HEK293 (cell line): ENCODE data around the gene PCDH8.

Source experiments
- BCL11A ChIP-seq: fragments of 450-650 bp; formaldehyde crosslinking; IDR thresholded peaks from 2 replicates; pipeline ENCODE4 v1.5.1; 2016; ENCODE audit warnings: low read depth, missing biosample characterization, missing genetic modification characterization
- GLIS2 ChIP-seq: fragments of 450-650 bp; formaldehyde crosslinking; IDR thresholded peaks from 2 replicates; pipeline ENCODE4 v1.5.1; 2016; ENCODE audit warnings: missing biosample characterization, missing genetic modification characterization
- HOXD13 ChIP-seq: sonication (generic); formaldehyde crosslinking; IDR thresholded peaks from 2 replicates; pipeline ENCODE4 v1.8.0; 2022; ENCODE audit warnings: missing genetic modification reagents, borderline replicate concordance
- KLF8 ChIP-seq: fragments of 450-650 bp; formaldehyde crosslinking; IDR thresholded peaks from 2 replicates; pipeline ENCODE4 v1.5.1; 2016; ENCODE audit warnings: missing biosample characterization, missing genetic modification characterization
- KLF9 ChIP-seq: fragments of 450-650 bp; formaldehyde crosslinking; IDR thresholded peaks from 2 replicates; pipeline ENCODE4 v1.5.1; 2016; ENCODE audit warnings: missing biosample characterization, missing genetic modification characterization, low read depth
- PRDM1 ChIP-seq: fragments of 450-650 bp; formaldehyde crosslinking; IDR thresholded peaks from 2 replicates; pipeline ENCODE4; 2016; ENCODE audit warnings: missing biosample characterization, missing genetic modification characterization
- SETDB1 ChIP-seq: IDR thresholded peaks from one replicate; pipeline ENCODE4 v1.6.1; 2017; ENCODE audit warnings: mild to moderate bottlenecking, low read length, moderate library complexity, mixed read lengths; ENCODE audit not compliant: insufficient read length
- SP2 ChIP-seq: fragments of 450-650 bp; formaldehyde crosslinking; IDR thresholded peaks from 2 replicates; pipeline ENCODE4 v1.5.1; 2016; ENCODE audit warnings: missing biosample characterization, missing genetic modification characterization
- TRIM28 ChIP-seq: IDR thresholded peaks from 2 replicates; pipeline ENCODE4 v1.6.1; 2011; ENCODE audit warnings: low read length, control low read depth, borderline replicate concordance
- YY2 ChIP-seq: fragments of 450-650 bp; formaldehyde crosslinking; IDR thresholded peaks from 2 replicates; pipeline ENCODE4 v1.5.1; 2016; ENCODE audit warnings: missing biosample characterization, missing genetic modification characterization
- ZBTB17 ChIP-seq: fragments of 450-650 bp; formaldehyde crosslinking; IDR thresholded peaks from 2 replicates; pipeline ENCODE4 v1.5.1; 2016; ENCODE audit warnings: missing biosample characterization, missing genetic modification characterization
- ZFP37 ChIP-seq: fragments of 450-650 bp; formaldehyde crosslinking; IDR thresholded peaks from 2 replicates; pipeline ENCODE4 v1.5.1; 2016; ENCODE audit warnings: missing biosample characterization, missing genetic modification characterization
- ZNF132 ChIP-seq: fragments of 450-650 bp; formaldehyde crosslinking; IDR thresholded peaks from 2 replicates; pipeline ENCODE4 v1.5.1; 2017; ENCODE audit warnings: missing biosample characterization, missing genetic modification characterization, borderline replicate concordance
- ZNF146 ChIP-seq: fragments of 450-650 bp; formaldehyde crosslinking; IDR thresholded peaks from 2 replicates; pipeline ENCODE4 v1.5.1; 2016; ENCODE audit warnings: missing biosample characterization, missing genetic modification characterization
- ZNF211 ChIP-seq: fragments of 450-650 bp; formaldehyde crosslinking; IDR thresholded peaks from 2 replicates; pipeline ENCODE4 v1.5.1; 2016; ENCODE audit warnings: low read depth, missing biosample characterization, missing genetic modification characterization
- ZNF221 ChIP-seq: fragments of 450-650 bp; formaldehyde crosslinking; IDR thresholded peaks from 2 replicates; pipeline ENCODE4 v1.5.1; 2017; ENCODE audit warnings: missing biosample characterization, missing genetic modification characterization, borderline replicate concordance
- ZNF23 ChIP-seq: fragments of 450-650 bp; formaldehyde crosslinking; IDR thresholded peaks from 2 replicates; pipeline ENCODE4 v1.5.1; 2016; ENCODE audit warnings: missing biosample characterization, missing genetic modification characterization, borderline replicate concordance
- ZNF24 ChIP-seq: fragments of 450-650 bp; formaldehyde crosslinking; IDR thresholded peaks from 2 replicates; pipeline ENCODE4 v1.5.1; 2016; ENCODE audit warnings: missing biosample characterization, missing genetic modification characterization
- ZNF292 ChIP-seq: fragments of 450-650 bp; formaldehyde crosslinking; IDR thresholded peaks from 2 replicates; pipeline ENCODE4 v1.5.1; 2016; ENCODE audit warnings: low read depth, missing biosample characterization, missing genetic modification characterization, borderline replicate concordance
- ZNF311 ChIP-seq: fragments of 450-650 bp; formaldehyde crosslinking; IDR thresholded peaks from 2 replicates; pipeline ENCODE4 v1.5.1; 2017; ENCODE audit warnings: missing biosample characterization, missing genetic modification characterization, borderline replicate concordance
- ZNF324 ChIP-seq: fragments of 450-650 bp; formaldehyde crosslinking; IDR thresholded peaks from 2 replicates; pipeline ENCODE4 v1.5.1; 2016; ENCODE audit warnings: missing biosample characterization, missing genetic modification characterization
- ZNF335 ChIP-seq: fragments of 450-650 bp; formaldehyde crosslinking; conservative IDR thresholded peaks from 2 replicates; pipeline ENCODE4 v1.5.1; 2016; ENCODE audit warnings: missing biosample characterization, missing genetic modification characterization
- ZNF354C ChIP-seq: fragments of 450-650 bp; formaldehyde crosslinking; IDR thresholded peaks from 2 replicates; pipeline ENCODE4 v1.5.1; 2016; ENCODE audit warnings: missing biosample characterization, missing genetic modification characterization, low read depth, borderline replicate concordance
- ZNF366 ChIP-seq: fragments of 450-650 bp; formaldehyde crosslinking; conservative IDR thresholded peaks from 2 replicates; pipeline ENCODE4 v1.5.1; 2016; ENCODE audit warnings: missing biosample characterization, missing genetic modification characterization
- ZNF48 ChIP-seq: fragments of 450-650 bp; formaldehyde crosslinking; IDR thresholded peaks from 2 replicates; pipeline ENCODE4 v1.5.1; 2016; ENCODE audit warnings: missing biosample characterization, missing genetic modification characterization
- ZNF514 ChIP-seq: fragments of 450-650 bp; formaldehyde crosslinking; IDR thresholded peaks from 2 replicates; pipeline ENCODE4 v1.5.1; 2016; ENCODE audit warnings: missing biosample characterization, missing genetic modification characterization
- ZNF529 ChIP-seq: fragments of 450-650 bp; formaldehyde crosslinking; IDR thresholded peaks from 2 replicates; pipeline ENCODE4 v1.5.1; 2017; ENCODE audit warnings: missing genetic modification characterization, missing biosample characterization; ENCODE audit not compliant: insufficient replicate concordance
- ZNF561 ChIP-seq: fragments of 450-650 bp; IDR thresholded peaks from 2 replicates; pipeline ENCODE4 v1.5.1; 2018; ENCODE audit warnings: missing biosample characterization, missing genetic modification characterization, borderline replicate concordance
- ZNF626 ChIP-seq: fragments of 450-650 bp; sonication (Bioruptor Pico); formaldehyde crosslinking; IDR thresholded peaks from 2 replicates; pipeline ENCODE4 v1.5.1; 2018; ENCODE audit warnings: missing biosample characterization, missing genetic modification characterization, inconsistent platforms
- ZNF660 ChIP-seq: fragments of 450-650 bp; IDR thresholded peaks from 2 replicates; pipeline ENCODE4 v1.5.1; 2018; ENCODE audit warnings: missing biosample characterization, mild to moderate bottlenecking, missing genetic modification characterization
- ZNF664 ChIP-seq: fragments of 450-650 bp; formaldehyde crosslinking; IDR thresholded peaks from 2 replicates; pipeline ENCODE4 v1.5.1; 2016; ENCODE audit warnings: missing biosample characterization, missing genetic modification characterization
- ZNF670 ChIP-seq: fragments of 450-650 bp; formaldehyde crosslinking; IDR thresholded peaks from 2 replicates; pipeline ENCODE4 v1.5.1; 2016; ENCODE audit warnings: missing biosample characterization, missing genetic modification characterization, low read depth
- ZNF791 ChIP-seq: fragments of 450-650 bp; formaldehyde crosslinking; IDR thresholded peaks from 2 replicates; pipeline ENCODE4 v1.5.1; 2016; ENCODE audit warnings: missing biosample characterization, missing genetic modification characterization
- ZSCAN23 ChIP-seq: fragments of 450-650 bp; formaldehyde crosslinking; IDR thresholded peaks from 2 replicates; pipeline ENCODE4 v1.5.1; 2016; ENCODE audit warnings: missing biosample characterization, missing genetic modification characterization
- TF ChIP-seq, protein P1 (sequence below): fragments of 450-650 bp; formaldehyde crosslinking; IDR thresholded peaks from 2 replicates; pipeline ENCODE4 v1.5.1; 2016; ENCODE audit warnings: missing biosample characterization, missing genetic modification characterization, borderline replicate concordance
- TF ChIP-seq, protein P2 (sequence below): fragments of 450-650 bp; formaldehyde crosslinking; IDR thresholded peaks from 2 replicates; pipeline ENCODE4 v1.5.1; 2016; ENCODE audit warnings: missing biosample characterization, missing genetic modification characterization
- TF ChIP-seq, protein P3 (sequence below): fragments of 450-650 bp; formaldehyde crosslinking; IDR thresholded peaks from 2 replicates; pipeline ENCODE4 v1.5.1; 2016; ENCODE audit warnings: missing biosample characterization, missing genetic modification characterization

Gene PCDH8

DNA sequence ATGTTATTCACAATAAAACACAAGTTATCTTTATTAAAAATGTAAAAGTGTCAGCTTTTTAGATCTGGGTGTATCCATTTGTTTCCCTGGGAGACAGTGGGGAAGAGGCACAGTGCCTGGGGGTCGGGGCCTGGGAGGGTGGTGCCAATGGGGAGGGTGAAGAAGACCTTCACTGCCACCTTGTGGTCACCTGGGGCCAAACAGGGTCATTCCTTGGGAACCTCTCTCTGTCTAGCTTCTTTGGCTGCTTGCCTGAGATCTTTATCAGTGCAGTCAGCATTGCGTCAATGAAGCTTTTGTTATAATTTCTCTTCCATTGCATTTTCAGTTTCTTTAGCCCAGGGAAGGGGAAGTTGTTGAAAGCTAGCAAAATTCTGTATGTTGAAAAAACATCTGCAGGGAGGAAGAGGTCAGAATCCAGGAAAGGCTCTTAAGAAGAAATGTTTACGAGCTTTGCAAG is 39.1 kb downstream of the PCDH8 start (continued):
- no peak for TF ChIP-seq BCL11A
- TF ChIP-seq GLIS2, result peak; percentile 50
- no peak for TF ChIP-seq ZNF48 (tag by site-specific recombination)
- TF ChIP-seq ZNF791 (tag by site-specific recombination), result no peak
- TF ChIP-seq ZNF514 (tag by site-specific recombination), result no peak
- TF ChIP-seq ZNF366 (tag by site-specific recombination), result peak; percentile 50
- TF ChIP-seq SETDB1, result no peak
- TF ChIP-seq ZNF23 (tag by site-specific recombination), result no peak
- no peak for TF ChIP-seq KLF8 (tag by site-specific recombination)
- TF ChIP-seq KLF9 (tag by site-specific recombination), result no peak
- TF ChIP-seq ZNF24 (tag by site-specific recombination), result 0 out of 2 replicates have a peak, but pooled peaks have one; percentile 55
- no peak for TF ChIP-seq HOXD13 (CRISPR knock-in tag)
- TF ChIP-seq, protein P1, sequence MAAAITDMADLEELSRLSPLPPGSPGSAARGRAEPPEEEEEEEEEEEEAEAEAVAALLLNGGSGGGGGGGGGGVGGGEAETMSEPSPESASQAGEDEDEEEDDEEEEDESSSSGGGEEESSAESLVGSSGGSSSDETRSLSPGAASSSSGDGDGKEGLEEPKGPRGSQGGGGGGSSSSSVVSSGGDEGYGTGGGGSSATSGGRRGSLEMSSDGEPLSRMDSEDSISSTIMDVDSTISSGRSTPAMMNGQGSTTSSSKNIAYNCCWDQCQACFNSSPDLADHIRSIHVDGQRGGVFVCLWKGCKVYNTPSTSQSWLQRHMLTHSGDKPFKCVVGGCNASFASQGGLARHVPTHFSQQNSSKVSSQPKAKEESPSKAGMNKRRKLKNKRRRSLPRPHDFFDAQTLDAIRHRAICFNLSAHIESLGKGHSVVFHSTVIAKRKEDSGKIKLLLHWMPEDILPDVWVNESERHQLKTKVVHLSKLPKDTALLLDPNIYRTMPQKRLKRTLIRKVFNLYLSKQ, result no peak
- TF ChIP-seq ZNF670, result no peak
- TF ChIP-seq ZNF146 (tag by site-specific recombination), result no peak
- peak; percentile 74; the same call in 1 of the 2 replicates for TF ChIP-seq ZNF660 (tag by site-specific recombination)
- TF ChIP-seq, protein P2, sequence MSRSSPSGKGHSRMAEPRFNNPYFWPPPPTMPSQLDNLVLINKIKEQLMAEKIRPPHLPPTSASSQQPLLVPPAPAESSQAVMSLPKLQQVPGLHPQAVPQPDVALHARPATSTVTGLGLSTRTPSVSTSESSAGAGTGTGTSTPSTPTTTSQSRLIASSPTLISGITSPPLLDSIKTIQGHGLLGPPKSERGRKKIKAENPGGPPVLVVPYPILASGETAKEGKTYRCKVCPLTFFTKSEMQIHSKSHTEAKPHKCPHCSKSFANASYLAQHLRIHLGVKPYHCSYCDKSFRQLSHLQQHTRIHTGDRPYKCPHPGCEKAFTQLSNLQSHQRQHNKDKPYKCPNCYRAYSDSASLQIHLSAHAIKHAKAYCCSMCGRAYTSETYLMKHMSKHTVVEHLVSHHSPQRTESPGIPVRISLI (tag by site-specific recombination), result no peak
- TF ChIP-seq ZNF211, result no peak
- no peak for TF ChIP-seq YY2
- peak; percentile 66; the same call in 1 of the 2 replicates for TF ChIP-seq ZNF561 (tag by site-specific recombination)
- TF ChIP-seq ZNF335 (tag by site-specific recombination), result no peak
- peak; percentile 92 for TF ChIP-seq PRDM1 (tag by site-specific recombination)
- TF ChIP-seq ZNF324 (tag by site-specific recombination), result no peak
- no peak for TF ChIP-seq ZNF311 (tag by site-specific recombination)
- peak; percentile 58; the same call in 1 of the 2 replicates for TF ChIP-seq ZFP37 (tag by site-specific recombination)
- no peak for TF ChIP-seq ZNF529 (tag by site-specific recombination)
- no peak for TF ChIP-seq TRIM28
- no peak for TF ChIP-seq ZNF354C (tag by site-specific recombination)
- TF ChIP-seq SP2 (tag by site-specific recombination), result no peak
- TF ChIP-seq, protein P3, sequence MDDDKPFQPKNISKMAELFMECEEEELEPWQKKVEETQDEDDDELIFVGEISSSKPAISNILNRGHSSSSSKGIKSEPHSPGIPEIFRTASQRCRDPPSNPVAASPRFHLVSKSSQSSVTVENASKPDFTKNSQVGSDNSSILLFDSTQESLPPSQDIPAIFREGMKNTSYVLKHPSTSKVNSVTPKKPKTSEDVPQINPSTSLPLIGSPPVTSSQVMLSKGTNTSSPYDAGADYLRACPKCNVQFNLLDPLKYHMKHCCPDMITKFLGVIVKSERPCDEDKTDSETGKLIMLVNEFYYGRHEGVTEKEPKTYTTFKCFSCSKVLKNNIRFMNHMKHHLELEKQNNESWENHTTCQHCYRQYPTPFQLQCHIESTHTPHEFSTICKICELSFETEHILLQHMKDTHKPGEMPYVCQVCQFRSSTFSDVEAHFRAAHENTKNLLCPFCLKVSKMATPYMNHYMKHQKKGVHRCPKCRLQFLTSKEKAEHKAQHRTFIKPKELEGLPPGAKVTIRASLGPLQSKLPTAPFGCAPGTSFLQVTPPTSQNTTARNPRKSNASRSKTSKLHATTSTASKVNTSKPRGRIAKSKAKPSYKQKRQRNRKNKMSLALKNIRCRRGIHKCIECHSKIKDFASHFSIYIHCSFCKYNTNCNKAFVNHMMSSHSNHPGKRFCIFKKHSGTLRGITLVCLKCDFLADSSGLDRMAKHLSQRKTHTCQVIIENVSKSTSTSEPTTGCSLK, result no peak
- TF ChIP-seq ZNF626 (tag by site-specific recombination), result no peak
- TF ChIP-seq ZNF292 (tag by site-specific recombination), result no peak
- TF ChIP-seq ZNF132 (tag by site-specific recombination), result no peak
- TF ChIP-seq ZSCAN23, result no peak
- TF ChIP-seq ZNF221 (tag by site-specific recombination), result no peak
- TF ChIP-seq ZBTB17, result peak; percentile 41
- TF ChIP-seq ZNF664 (tag by site-specific recombination), result no peak
